Testis (tissue), 3 donors: ENCODE measurements around the gene ITIH5. TPM values are rescaled to one million over a fixed set of nuclear protein-coding genes. Genes with fewer than 3 reads are reported as not detected.
A peak's percentile ranks its signal among the peaks of the same experiment; 100 is the strongest.

Source experiments
- DNase-seq: peaks from one replicate; pipeline ENCODE4 v3.0.0-alpha.2; 2019
- H3K27ac ChIP-seq, 2 donors: fragments of 200-600 bp; sonication (generic); one replicate each; pipeline ENCODE4 v1.5.1; 2019
- H3K27me3 ChIP-seq: fragments of 200-600 bp; sonication (generic); one replicate; pipeline ENCODE4 v1.5.1; 2019
- H3K36me3 ChIP-seq: fragments of 200-600 bp; sonication (generic); one replicate; pipeline ENCODE4 v1.5.1; 2017; ENCODE audit warnings: low read depth; ENCODE audit errors: missing control alignments
- H3K4me1 ChIP-seq: fragments of 200-600 bp; sonication (generic); one replicate; pipeline ENCODE4 v1.5.1; 2019
- H3K4me3 ChIP-seq, 2 donors: fragments of 200-600 bp; sonication (generic); one replicate each; pipeline ENCODE4 v1.5.1; 2017 to 2019
- H3K9me3 ChIP-seq: fragments of 200-600 bp; sonication (generic); one replicate; pipeline ENCODE4 v1.5.1; 2017
- CTCF ChIP-seq, 3 experiments: fragments of 450-650 bp in 2 of 3; fragments of 200-600 bp in 1 of 3; sonication (generic) in 1 of 3; IDR thresholded peaks; one replicate each; pipeline ENCODE4 v1.5.1; 2016 to 2019; ENCODE audit warnings: antibody characterized with exemption in 3 of 3, mild to moderate bottlenecking in 2 of 3, moderate library complexity in 1 of 3
- POLR2A ChIP-seq: fragments of 450-650 bp; IDR thresholded peaks from one replicate; pipeline ENCODE4 v1.6.1; 2017; ENCODE audit warnings: antibody characterized with exemption, mild to moderate bottlenecking, moderate library complexity
- WGBS, 2 donors: methylation state at CpG; one replicate each; pipeline ENCODE4 v1.1.5; 2018; 5-methylcytosine and 5-hydroxymethylcytosine counted together
- intact Hi-C: fragments of 100-400 bp; cut with DNase I; formaldehyde crosslinking; loops from one replicate; pipeline ENCODE4 v1.15.1; 2023; ENCODE audit warnings: low total_unique reads
- polyA plus RNA-seq: library from polyadenylated mRNA; stranded (reverse); fragments of 350-450 nt; fragmentation: Illumina TruSeq; extraction: RNeasy Lipid Tissue Mini Kit (QIAGEN cat#74804); gene quantifications from one replicate; pipeline ENCODE4 v1.2.3, GENCODE V29; 2014; ENCODE audit warnings: low read depth, low replicate concordance; ENCODE audit not compliant: insufficient read depth
- total RNA-seq, 2 donors: library from RNA; depleted of rRNA; stranded (reverse); fragments of >200 nt; gene quantifications; one replicate each; pipeline ENCODE4 v1.2.3, GENCODE V29; 2016

The ITIH5 gene
- total and polyA plus RNA-seq, 3 donors from 2014 or later = 28.0 to 38.1 (median 28.0) TPM

DNA sequence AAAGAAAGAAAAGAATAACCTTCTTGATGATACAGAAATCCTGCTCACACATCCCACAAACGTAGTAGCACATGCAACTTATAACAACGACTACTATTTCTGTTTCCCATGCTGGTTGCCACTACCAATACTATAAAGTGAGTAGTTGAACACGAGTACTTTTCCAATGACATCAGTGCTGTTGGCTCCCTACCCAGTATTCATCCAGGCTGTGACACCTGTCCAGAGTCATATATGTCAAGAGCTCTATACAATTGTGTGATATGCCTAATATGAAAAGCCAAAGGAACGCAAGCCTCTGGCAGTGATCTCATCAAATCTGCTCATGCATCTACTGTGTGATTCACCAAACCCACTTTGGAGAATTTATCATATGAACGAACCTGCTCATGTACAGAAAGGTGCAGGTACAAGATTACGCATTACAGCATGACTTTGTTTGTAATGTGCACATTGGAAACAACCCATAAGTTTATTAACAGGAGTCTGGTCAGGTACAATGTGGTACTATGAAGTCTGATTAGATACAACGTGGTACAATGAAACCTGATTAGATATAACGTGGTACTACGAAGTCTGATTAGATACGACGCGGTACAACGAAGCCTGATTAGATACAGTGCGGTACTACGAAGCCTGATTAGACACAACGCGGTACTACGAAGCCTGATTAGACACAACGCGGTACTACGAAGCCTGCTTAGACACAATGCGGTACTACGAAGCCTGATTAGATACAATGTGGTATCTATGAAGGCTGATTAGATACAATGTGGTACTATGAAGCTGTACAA, 5.8 kb upstream of the ITIH5 start:
- Histone ChIP-seq H3K27ac (no peak overlapping the region), H3K27me3 (no peaks in the 10 kb centered on the region), H3K4me1 (peaks cover 12% of the 10 kb centered on the region), H3K4me3 (no peak overlapping the region), H3K9me3 (no peaks in the 10 kb centered on the region), H3K36me3 (no peaks in the 10 kb centered on the region)
- TF ChIP-seq POLR2A = no peak
- TF ChIP-seq CTCF (IDR thresholded peaks at IDR 0.05) = no peak
- peak; percentile 65 for DNase-seq
- intact Hi-C loops = no loop called here
- 41 to 51% methylated on average over 23 of the region's 23 CpGs for WGBS, 2 donors

- H3K27ac ChIP-seq = no peak overlapping the region
- no peak for DNase-seq
- TF ChIP-seq CTCF (IDR thresholded peaks at IDR 0.05) (no peak), POLR2A (no peak)
- peaks cover 16% of the 10 kb centered on the region for H3K4me1 ChIP-seq
- 57 to 62% methylated on average over 3 of the region's 3 CpGs for WGBS, 2 donors
- no peaks in the 10 kb centered on the region for H3K27me3 ChIP-seq
- H3K36me3 ChIP-seq = no peaks in the 10 kb centered on the region
- H3K4me3 ChIP-seq = no peak overlapping the region
- intact Hi-C loops = no loop called here
- H3K9me3 ChIP-seq = no peaks in the 10 kb centered on the region
These were observed 3.4 kb upstream of the ITIH5 start for GRCh38 chr10:7670157-7670556.

- DNase-seq = no peak
- Histone ChIP-seq H3K27me3 (no peaks in the 10 kb centered on the region), H3K4me3 (peak overlapping the region; percentile 17 to 70), H3K36me3 (no peaks in the 10 kb centered on the region), H3K27ac (no peak overlapping the region), H3K4me1 (peaks cover 12% of the 10 kb centered on the region), H3K9me3 (no peaks in the 10 kb centered on the region)
- WGBS, 2 donors = 1 to 2% methylated on average over 21 to 28 of the region's 44 CpGs
- intact Hi-C loops = no loop called here
- TF ChIP-seq CTCF (IDR thresholded peaks at IDR 0.05) (no peak), POLR2A (no peak)
These were observed 736 bp upstream of the ITIH5 start for GRCh38 chr10:7667262-7668141.

GRCh38 chr10:7665767-7666166, 999 bp downstream of the ITIH5 start:
- no peaks in the 10 kb centered on the region for H3K27me3 ChIP-seq
- TF ChIP-seq POLR2A (no peak), CTCF (IDR thresholded peaks at IDR 0.05) (no peak)
- H3K27ac ChIP-seq = no peak overlapping the region
- intact Hi-C loops = no loop called here
- 1 to 6% methylated on average over 6 of the region's 6 CpGs for WGBS, 2 donors
- H3K4me1 ChIP-seq = peaks cover 12% of the 10 kb centered on the region
- no peaks in the 10 kb centered on the region for H3K36me3 ChIP-seq
- peak overlapping the region in 1 of 2 donors; percentile 70 for H3K4me3 ChIP-seq
- DNase-seq = no peak
- no peaks in the 10 kb centered on the region for H3K9me3 ChIP-seq
